Measurements from ENCODE around the gene RANGRF.

The RANGRF gene

GRCh38 chr17:8333281-8333680 is 44.8 kb downstream of the RANGRF start:
- no peak for TF ChIP-seq CTCF (IDR thresholded peaks at IDR 0.05; ENCODE audit: insufficient read depth, low read depth, low read length, missing control alignments)
- no peak for DNase-seq (ENCODE audit: low read depth)
- no peak overlapping the region for H3K4me3 ChIP-seq (ENCODE audit: low read length)

GRCh38 chr17:8337802-8338752 is 49.6 kb downstream of the RANGRF start:
- no peak overlapping the region for H3K4me3 ChIP-seq (ENCODE audit: low read length)
- TF ChIP-seq CTCF (IDR thresholded peaks at IDR 0.05; ENCODE audit: insufficient read depth, low read depth, low read length, missing control alignments) = no peak
- no peak for DNase-seq (ENCODE audit: low read depth)

GRCh38 chr17:8338753-8339140 is 50.3 kb downstream of the RANGRF start:
- H3K4me3 ChIP-seq (ENCODE audit: low read length) = no peak overlapping the region
- DNase-seq (ENCODE audit: low read depth) = no peak
- no peak for TF ChIP-seq CTCF (IDR thresholded peaks at IDR 0.05; ENCODE audit: insufficient read depth, low read depth, low read length, missing control alignments)

GRCh38 chr17:8339540-8339939 is 51.1 kb downstream of the RANGRF start, which contains the start of gene ODF4:
ODF4 (plus strand) TSS chr17:8339840; CDS start chr17:8340052, 212 bp downstream.
- TF ChIP-seq CTCF (IDR thresholded peaks at IDR 0.05; ENCODE audit: insufficient read depth, low read depth, low read length, missing control alignments) = no peak
- DNase-seq (ENCODE audit: low read depth) = no peak
- H3K4me3 ChIP-seq (ENCODE audit: low read length) = no peak within 1 kb of the TSS
